ENCODE results near the gene KLHL35. TPM values are rescaled to one million over a fixed set of nuclear protein-coding genes. Genes with fewer than 3 reads are reported as not detected.

KLHL35 gene
- total and polyA plus RNA-seq, 4 donors, result 0.62 to 2.4 (median 1.7) TPM

- ATAC-seq (ENCODE audit: insufficient read depth, low FRiP score) (no peak), DNase-seq (no peak)
- Histone ChIP-seq H3K4me3 (no peak overlapping the region), H3K27ac (ENCODE audit: low read depth in 1 of 2, low read length in 1 of 2) (no peak overlapping the region), H3K9ac (ENCODE audit: insufficient read depth in 1 of 2, low read length in 2 of 2) (no peak overlapping the region), H3K4me1 (ENCODE audit: control insufficient read depth in 5 of 5, insufficient read depth in 5 of 5, low read length in 5 of 5) (peaks cover 0 to 11% (median 6%) of the 10 kb centered on the region in 5 donors), H3K27me3 (ENCODE audit: control insufficient read depth in 3 of 3, insufficient read depth in 3 of 3, low read length in 2 of 3) (peaks cover 0 to 39% (median 36%) of the 10 kb centered on the region in 3 donors), H3K9me3 (ENCODE audit: control insufficient read depth in 4 of 4, insufficient read depth in 3 of 4, low read length in 3 of 4) (peaks cover 0 to 6% (median 2%) of the 10 kb centered on the region in 4 donors), H3K36me3 (ENCODE audit: control insufficient read depth in 4 of 4, insufficient read depth in 4 of 4, low read length in 4 of 4) (no peaks in the 10 kb centered on the region)
- WGBS, 2 donors, result 86 to 91% methylated on average over 6 of the region's 6 CpGs
- TF ChIP-seq, protein P1, sequence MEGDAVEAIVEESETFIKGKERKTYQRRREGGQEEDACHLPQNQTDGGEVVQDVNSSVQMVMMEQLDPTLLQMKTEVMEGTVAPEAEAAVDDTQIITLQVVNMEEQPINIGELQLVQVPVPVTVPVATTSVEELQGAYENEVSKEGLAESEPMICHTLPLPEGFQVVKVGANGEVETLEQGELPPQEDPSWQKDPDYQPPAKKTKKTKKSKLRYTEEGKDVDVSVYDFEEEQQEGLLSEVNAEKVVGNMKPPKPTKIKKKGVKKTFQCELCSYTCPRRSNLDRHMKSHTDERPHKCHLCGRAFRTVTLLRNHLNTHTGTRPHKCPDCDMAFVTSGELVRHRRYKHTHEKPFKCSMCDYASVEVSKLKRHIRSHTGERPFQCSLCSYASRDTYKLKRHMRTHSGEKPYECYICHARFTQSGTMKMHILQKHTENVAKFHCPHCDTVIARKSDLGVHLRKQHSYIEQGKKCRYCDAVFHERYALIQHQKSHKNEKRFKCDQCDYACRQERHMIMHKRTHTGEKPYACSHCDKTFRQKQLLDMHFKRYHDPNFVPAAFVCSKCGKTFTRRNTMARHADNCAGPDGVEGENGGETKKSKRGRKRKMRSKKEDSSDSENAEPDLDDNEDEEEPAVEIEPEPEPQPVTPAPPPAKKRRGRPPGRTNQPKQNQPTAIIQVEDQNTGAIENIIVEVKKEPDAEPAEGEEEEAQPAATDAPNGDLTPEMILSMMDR (IDR thresholded peaks at IDR 0.05; ENCODE audit: control extremely low read depth, extremely low read depth), result no peak
These were observed 440 bp upstream of the KLHL35 start for GRCh38 chr11:75433443-75433842.

GRCh38 chr11:75431533-75432525, 1.2 kb downstream of the KLHL35 start:
- WGBS, 2 donors, result 57 to 59% methylated on average over 16 of the region's 16 CpGs
- no peak overlapping the region for H3K9ac ChIP-seq (ENCODE audit: insufficient read depth in 1 of 2, low read length in 2 of 2)
- no peaks in the 10 kb centered on the region for H3K36me3 ChIP-seq (ENCODE audit: control insufficient read depth in 4 of 4, insufficient read depth in 4 of 4, low read length in 4 of 4)
- no peak for DNase-seq
- ATAC-seq (ENCODE audit: insufficient read depth, low FRiP score), result no peak
- H3K4me1 ChIP-seq (ENCODE audit: control insufficient read depth in 5 of 5, insufficient read depth in 5 of 5, low read length in 5 of 5), result peaks cover 0 to 15% (median 6%) of the 10 kb centered on the region in 5 donors
- H3K4me3 ChIP-seq, result no peak overlapping the region
- TF ChIP-seq, protein P1 (IDR thresholded peaks at IDR 0.05; ENCODE audit: control extremely low read depth, extremely low read depth), result no peak
- H3K27ac ChIP-seq (ENCODE audit: low read depth in 1 of 2, low read length in 1 of 2), result no peak overlapping the region
- H3K27me3 ChIP-seq (ENCODE audit: control insufficient read depth in 3 of 3, insufficient read depth in 3 of 3, low read length in 2 of 3), result peaks cover 0 to 39% (median 38%) of the 10 kb centered on the region in 3 donors
- H3K9me3 ChIP-seq (ENCODE audit: control insufficient read depth in 4 of 4, insufficient read depth in 3 of 4, low read length in 3 of 4), result peaks cover 0 to 7% (median 2%) of the 10 kb centered on the region in 4 donors

GRCh38 chr11:75430714-75431532, 2.1 kb downstream of the KLHL35 start:
- Histone ChIP-seq H3K27ac (ENCODE audit: low read depth in 1 of 2, low read length in 1 of 2) (no peak overlapping the region), H3K4me3 (no peak overlapping the region), H3K36me3 (ENCODE audit: control insufficient read depth in 4 of 4, insufficient read depth in 4 of 4, low read length in 4 of 4) (no peaks in the 10 kb centered on the region), H3K9me3 (ENCODE audit: control insufficient read depth in 4 of 4, insufficient read depth in 3 of 4, low read length in 3 of 4) (peaks cover 0 to 7% (median 2%) of the 10 kb centered on the region in 4 donors), H3K4me1 (ENCODE audit: control insufficient read depth in 5 of 5, insufficient read depth in 5 of 5, low read length in 5 of 5) (peaks cover 0 to 15% (median 6%) of the 10 kb centered on the region in 5 donors), H3K27me3 (ENCODE audit: control insufficient read depth in 3 of 3, insufficient read depth in 3 of 3, low read length in 2 of 3) (peaks cover 0 to 39% (median 38%) of the 10 kb centered on the region in 3 donors), H3K9ac (ENCODE audit: insufficient read depth in 1 of 2, low read length in 2 of 2) (no peak overlapping the region)
- DNase-seq, result no peak
- 29 to 36% methylated on average over 32 of the region's 32 CpGs for WGBS, 2 donors
- no peak for ATAC-seq (ENCODE audit: insufficient read depth, low FRiP score)
- TF ChIP-seq, protein P1 (IDR thresholded peaks at IDR 0.05; ENCODE audit: control extremely low read depth, extremely low read depth), result no peak
